ENCODE data around the gene PARD3B.

The PARD3B gene

DNA sequence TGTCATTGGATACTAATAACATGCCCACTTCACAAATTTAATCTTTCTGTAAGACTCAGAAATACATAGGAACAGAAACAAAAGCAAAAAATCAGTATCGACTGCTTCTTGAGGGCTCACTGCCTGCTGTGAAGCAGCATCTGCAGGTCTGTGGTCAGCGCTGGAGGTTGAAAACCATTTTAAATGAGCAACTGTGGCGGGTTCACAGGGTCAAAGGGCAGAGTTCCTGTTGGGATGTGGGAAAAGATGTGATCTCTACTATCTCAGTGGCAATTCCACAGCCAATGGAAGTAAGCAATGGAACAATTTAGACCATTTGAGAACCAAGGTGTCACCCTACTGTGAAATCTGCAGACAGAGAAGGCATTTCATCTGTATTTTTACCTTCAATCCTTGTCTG, 468.3 kb downstream of the PARD3B start:
- DNase-seq (ENCODE audit: low read depth) = no peak

DNA sequence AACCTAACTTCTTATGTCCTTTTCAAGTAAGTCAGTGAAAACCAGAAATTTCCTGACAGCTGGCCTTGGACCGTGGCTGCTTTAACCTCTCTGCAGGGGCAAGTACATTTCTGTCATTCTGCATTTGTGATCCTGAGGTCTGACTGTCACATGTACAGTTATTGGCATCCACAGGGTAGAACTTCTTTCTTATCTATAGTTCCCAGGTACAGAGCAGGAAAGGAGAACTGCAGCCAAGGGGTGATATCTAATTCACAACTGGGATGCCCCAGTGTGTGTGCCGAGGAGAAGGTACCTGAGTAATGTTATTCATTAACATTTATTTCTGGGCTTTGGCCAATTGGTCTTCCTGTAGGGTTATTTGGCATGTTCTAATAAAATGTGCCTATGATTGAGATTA, 468.9 kb downstream of the PARD3B start:
- DNase-seq (ENCODE audit: low read depth) = no peak

DNA sequence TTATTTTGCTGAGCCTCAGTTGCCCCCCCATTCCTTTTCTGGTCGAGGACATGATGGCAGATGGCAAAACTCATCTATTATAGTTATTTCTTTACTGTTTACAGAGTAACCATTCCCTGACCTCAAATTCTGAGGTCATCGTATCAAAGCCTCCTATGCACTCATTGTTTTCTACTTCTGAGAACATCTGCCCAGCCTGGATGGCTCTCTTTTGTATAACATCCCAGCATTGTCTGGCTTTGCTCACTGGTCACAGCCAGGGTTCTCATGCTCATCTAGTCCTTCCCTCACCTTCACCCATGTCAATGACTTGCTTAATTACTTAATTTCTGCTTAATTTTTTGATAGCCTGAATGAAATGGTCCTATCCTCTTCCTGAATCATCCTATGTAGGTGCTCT, 472.1 kb downstream of the PARD3B start:
- DNase-seq (ENCODE audit: low read depth) = no peak

DNA sequence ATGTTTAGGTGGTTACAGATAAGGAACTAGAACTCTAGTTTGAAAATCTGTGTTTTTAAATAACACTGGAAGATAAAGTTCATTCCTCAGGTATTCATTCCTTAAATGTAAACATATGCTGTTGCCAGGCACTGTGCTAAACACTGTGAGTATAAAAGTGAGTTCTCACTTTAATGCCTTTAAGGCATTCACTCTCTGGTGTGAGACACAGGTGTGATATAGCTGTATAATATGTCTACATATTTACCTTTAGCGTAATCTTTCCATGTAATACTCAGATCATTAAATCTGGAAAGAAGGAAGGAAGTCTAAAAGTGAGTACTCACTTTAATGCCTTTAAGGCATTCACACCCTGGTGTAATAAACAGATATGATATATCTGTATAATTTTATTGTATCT, 472.6 kb downstream of the PARD3B start:
- DNase-seq (ENCODE audit: low read depth) = no peak

DNA sequence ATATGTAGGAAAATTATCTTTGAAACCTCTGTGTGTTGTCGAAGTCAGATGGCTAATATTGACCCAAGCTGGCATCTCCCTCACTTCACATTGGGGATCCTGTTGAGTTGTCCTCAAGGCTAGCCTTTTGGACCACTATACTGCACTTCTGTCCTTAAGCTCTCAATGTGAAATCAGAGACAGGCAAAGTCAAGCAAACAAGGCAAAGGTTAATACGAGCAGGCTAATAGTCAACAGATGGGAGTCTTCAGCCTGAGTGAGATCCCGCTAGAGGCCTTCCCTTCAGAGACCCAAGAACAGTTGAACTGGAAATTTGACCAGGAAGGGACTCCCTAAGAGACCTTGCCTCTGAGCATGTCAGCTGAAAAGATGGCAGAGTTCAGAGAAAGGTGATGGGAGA, 475.4 kb downstream of the PARD3B start:
- DNase-seq (ENCODE audit: low read depth) = no peak

DNA sequence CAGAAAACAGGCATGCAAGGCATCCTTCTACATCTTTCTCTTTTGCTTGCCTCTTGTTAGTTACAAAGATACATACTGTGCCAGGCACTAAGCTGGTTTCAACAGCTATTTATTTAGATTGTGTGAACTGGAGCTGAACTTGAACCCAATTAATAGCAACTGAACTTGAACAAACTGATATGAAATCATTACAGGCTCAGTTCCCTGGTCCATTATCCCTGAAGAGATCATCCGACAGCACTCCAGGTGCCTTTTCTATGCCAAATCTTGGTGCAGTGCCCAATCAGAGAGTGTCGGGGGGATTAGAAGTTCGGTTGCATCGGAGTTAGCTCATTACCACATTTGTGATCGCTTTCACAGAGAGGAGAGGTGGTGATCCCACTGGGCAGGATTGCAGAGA, 477.6 kb downstream of the PARD3B start:
- DNase-seq (ENCODE audit: low read depth) = no peak

DNA sequence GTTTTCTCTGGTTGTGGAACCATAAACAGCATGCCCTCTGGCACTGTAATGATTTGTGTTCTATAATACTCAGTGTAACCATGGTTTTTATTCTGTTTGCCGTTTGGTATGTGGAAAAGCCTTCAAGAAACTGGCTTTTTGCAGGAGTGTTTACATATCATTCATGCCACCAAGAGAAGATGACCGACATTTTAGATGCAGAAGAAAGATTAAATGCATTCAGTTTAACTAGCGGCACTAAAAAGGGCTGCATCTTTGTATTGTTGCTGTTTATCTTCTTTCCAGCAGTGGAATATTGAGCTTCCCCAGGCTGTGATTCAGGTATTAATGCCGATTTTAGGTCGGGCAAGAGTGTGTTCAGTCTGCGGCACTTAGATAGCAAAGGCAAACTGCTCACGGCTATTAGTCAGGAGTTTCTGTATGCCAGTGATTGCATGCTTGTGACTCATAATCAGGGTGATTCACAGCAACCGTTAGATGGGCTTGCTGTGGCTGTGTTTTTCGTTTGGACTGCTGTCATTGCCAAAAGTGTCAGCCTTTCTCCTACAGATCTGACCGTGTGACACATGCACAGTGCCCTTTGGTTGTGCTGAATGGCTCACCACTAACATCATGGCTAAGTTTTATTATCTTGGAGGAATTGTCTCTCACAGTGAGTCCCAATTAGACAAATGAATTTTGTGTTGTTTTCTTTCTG, 479.7 kb downstream of the PARD3B start:
- DNase-seq (ENCODE audit: low read depth) = peak; percentile 96

DNA sequence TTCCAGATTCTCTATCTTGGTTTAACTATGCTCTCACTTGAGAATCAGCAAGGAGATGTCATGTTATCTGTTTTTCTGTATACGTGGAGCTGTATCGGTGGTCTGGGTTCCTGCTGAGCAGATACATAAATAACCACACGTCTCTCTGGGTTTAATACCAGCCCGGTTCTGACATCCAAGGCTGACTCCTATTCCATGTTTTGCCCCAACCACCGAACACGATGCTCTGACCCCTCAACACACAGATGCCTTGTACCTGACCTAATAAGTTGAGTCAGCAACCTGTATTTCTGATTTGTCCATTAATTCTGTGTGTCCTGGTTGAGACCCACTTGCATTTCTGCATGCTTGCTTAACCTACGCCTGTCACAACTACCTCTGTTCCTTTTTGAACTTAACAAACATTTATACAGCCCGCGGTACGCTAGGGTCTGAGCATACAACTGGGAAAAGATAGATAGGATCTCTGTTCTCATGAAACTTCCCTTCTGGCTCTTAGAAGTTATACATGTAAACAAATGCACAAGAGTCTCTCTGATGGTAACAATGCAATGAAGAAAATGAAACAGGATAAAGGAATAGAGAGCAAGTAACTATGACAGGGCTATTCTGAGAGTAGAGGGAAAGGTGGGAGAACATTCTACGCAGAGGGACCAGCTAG, 480.4 kb downstream of the PARD3B start:
- DNase-seq (ENCODE audit: low read depth) = no peak

DNA sequence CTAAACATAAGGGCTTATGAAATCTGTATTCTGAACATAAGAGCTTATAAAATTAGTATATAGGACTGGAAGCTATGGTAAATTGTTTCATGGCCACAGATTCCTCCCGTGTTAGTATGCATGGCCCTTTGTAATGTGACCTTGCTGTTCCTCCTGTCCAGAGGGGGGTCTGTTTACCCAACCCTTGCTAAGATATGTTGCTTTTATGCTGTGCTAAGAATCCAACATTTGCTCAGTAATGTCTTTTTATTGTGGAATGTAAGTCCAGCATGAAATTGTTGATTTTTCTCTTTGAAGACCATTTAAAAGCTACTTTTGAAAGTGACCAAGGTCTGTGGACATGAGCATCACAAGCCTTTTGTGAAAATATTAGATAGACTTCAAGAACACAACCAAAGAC, 485.4 kb downstream of the PARD3B start:
- DNase-seq (ENCODE audit: low read depth) = no peak

DNA sequence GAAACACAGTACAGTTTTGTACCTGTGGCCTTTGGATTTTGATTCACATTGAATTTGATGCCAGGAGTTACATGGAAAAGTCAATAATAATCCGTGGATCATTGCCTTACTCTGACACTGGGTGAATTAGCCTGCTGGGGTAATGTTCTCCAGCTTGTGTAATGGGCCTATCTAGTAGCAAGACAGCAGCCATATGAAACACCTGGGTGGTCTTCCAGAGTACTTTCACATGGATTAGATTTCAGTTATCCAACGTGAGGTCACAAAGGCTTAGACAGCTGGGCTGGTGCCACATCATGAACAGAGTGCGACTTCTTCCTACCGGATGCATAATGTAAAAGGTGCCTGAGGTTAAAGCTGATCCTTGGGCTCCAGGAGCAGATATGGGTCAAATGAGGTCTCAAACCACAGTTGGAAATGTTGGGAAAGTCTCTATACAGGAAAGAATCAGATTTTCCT, 486.8 kb downstream of the PARD3B start:
- no peak for DNase-seq (ENCODE audit: low read depth)

DNA sequence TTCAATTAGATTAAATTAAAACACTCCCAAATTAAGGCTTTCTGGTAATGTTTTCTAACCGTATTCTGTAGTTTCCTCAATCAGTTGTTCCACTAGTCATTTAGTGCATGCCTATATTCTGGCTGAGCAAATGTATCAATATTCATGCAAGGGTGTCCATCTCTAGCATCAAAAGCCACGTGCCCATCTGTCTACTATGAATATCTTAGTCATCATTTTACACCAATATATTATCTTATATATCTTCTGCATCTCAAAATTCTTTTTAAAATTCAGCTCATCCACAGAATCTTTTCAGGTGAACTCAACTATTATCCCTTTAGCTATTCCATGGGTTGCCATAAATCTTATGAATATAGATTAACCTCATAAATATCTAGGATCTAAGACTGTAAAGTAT, 488.2 kb downstream of the PARD3B start:
- no peak for DNase-seq (ENCODE audit: low read depth)

DNA sequence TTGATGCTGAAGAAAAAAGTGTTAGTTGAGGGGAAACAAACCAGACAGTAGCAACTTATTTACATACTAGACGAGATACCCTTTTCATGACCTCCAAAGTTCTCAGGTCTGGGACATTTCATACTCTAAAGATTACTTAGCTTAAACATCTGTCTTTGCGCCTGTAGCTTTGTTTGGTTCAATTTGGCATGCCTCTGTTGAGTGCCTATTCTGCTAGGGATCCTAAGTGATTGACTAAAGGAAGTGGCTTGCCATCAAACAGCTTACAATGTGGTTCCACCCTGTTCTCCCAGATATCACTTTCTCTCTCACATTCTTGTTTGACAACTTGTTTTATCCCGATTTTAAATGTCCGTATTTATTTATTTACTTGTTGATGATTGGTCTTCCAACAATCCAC, 488.8 kb downstream of the PARD3B start:
- DNase-seq (ENCODE audit: low read depth) = no peak

DNA sequence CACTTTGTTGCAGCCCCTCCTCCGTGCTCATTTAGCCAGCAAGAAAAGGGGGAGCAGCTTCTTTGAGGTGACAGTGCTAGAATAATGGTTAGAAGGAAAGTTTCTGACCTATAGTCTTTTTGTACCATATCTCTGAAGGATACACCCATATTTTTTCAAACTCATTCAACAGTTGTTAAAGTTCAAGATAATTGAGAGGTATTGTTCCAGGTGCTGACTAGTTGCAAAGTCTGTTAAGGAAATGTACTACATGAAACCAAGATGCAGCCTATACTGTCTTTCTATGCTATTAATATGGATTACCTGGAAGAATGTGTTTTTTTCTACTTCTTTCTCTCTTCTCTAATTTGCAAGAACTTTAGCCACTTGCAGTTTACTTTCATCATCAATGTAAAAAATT, 495.0 kb downstream of the PARD3B start:
- no peak for DNase-seq (ENCODE audit: low read depth)

DNA sequence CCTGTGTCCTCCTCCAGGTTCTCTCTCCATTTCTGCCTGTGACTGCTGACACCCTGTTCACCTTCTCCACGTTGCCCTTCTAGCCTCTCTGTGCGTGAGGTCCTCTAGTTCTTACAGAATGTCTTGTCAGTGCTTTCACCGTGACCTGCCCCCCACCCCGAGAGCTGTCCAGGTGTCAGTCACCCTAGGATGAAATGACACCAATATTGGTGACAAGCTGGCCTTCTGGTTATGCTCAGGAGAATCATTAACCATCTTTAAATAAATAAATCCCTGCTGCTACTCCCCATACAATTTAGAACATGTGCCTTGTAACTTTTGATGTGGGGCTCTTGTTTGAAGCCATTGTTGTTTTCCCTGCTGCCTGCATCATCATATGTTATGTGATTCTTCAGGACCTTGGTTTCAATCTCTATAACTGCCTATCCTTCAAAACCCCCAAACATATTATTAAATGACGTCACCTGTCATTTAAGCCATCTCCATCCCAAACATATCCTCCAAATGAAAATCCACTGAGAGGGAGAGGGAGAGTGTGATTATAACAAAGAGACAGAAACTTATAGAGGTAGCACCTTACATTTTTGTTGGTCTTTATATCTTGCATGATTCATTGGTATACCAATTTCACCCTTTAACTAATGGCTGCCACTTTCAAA, 496.3 kb downstream of the PARD3B start:
- no peak for DNase-seq (ENCODE audit: low read depth)

DNA sequence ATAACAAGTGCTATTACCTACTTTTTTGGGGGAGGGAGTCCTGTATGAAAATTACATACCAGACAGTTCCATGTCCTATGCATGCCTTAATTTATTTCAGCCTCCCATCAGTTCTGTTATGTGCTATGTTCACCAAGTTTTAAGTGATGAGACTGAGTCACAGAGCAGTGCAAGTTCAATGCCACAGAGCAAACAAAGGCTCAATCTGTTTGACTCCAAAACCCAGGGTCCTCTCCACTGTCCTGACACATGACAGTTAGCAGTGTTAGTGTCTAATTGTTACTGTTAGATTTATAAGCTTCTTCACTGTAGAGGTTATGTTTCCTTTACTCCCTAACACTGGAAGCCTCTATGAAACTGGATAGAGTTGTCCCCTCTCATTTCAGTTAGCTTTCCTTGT, 498.0 kb downstream of the PARD3B start:
- no peak for DNase-seq (ENCODE audit: low read depth)

DNA sequence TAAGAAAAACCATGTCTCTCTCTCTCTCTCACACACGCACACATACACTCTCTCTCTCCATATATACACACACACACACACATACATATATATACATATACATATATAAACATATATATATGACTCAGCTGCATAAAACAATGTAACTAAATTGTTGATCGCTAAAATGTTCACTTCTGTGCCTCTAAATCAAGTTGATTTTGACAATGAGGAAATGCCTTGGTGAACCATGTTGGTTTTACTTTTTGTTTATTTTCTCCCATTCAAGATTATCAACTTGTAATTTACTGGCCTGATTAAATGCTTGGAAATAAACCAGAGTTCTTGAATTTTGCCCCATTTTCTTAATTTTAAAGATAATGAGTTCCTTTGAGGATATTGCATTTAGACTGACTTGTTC, 500.4 kb downstream of the PARD3B start:
- no peak for DNase-seq (ENCODE audit: low read depth)

DNA sequence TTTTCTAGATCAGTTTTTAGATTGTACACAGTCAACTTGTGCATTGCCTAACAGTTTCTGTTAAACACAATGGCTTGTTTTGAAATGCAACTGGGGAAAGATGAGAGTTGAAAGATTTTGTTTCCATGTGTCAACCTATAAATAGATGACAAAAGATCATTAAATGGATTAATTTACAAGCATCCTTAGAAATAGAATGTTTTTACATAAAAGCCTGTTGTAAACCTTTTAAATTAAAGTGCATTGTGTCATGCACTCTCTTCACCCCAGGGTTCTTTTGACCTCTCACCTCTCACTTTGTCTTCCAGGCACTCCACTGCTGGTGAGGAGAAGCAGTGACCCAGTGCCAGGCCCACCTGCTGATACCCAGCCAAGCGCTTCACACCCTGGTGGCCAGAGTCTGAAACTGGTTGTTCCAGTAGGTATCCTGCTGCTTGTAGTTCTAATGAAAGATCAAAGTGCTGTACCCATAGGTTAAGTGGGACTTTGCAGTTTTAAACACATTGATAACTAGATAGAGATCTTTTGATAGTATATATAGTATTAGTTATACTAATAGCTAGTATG, 502.1 kb downstream of the PARD3B start:
- DNase-seq (ENCODE audit: low read depth) = no peak

DNA sequence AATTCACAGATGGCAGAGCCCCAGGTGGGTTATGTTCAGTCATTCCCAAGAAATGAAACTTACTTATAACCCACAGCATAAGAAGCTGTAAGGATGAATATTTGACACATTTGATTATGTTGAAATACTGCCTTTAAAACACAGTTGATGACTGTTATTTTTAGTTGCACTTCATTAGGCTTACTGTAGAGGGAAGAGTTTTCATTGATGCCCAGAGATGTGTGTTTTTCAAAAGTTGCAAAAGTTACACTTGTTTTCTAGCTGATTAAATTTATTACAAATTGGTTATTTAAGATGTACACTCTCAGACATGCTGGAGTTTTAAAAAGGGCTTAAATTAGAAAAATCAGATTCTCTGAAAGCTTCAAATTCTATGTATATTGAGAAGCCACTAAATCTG, 506.1 kb downstream of the PARD3B start:
- no peak for DNase-seq (ENCODE audit: low read depth)

DNA sequence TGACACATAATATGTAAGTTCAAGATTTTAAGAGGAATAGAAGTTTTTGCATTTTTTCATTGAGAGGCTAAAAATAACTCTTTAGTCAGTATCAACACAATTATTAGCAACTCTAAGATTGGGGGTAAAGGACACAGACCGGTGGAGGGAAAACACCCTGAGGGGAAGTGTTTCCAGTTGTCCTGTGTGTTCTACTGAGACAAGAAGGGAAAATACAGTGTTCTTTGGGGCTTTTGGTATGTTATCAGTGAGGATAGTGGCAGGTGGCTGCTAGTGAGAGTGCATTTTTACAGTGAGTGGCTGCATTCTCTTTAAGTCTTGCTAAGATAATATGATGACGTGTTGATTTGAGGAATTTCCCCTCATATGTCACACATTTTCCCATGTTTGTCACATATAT, 507.5 kb downstream of the PARD3B start:
- DNase-seq (ENCODE audit: low read depth) = no peak

DNA sequence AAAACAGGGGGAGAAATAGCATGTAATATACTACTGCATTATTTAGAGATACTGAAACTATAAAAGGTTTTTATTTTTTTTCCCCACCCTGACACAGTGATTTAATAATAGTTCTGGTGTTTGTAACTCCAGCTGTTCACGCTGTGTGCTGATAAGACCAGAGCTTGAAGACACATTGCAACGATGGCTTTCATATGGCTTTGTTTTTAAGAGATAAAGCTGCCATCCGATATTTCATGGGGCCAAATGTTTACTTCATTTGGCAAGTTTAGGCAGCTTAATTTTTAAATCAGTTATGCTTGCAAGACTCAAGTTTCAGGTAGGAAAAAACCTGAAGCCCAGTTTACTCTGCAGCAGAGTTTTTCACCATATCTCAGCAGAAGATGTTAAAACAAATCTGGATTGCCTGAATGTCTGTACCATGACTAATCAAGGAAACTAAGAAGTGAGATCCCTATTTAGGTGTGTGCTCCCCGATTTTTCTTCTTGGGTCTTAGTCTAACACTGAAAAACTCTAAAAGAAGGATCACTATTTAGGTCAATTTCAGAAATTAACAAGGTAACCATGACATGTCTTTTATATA, 508.6 kb downstream of the PARD3B start:
- DNase-seq (ENCODE audit: low read depth) = no peak

DNA sequence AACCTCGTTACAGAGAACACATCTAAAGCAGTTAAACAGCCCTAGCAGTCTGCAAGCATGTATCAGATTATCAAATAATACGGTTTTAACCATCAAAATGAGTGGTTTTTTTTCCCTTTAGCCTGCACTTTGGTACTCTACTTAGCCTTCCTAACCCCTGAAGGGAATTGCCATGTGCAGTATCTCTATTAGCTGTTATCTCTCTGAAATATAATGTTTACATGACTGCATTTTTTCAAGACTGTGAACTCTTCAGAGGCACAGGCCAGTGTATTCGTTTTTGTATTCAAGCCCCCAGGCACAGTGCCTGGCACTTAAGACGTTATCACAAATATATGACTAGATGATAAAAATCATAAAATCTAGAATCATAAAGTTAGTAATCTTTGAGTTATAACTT, 509.5 kb downstream of the PARD3B start:
- no peak for DNase-seq (ENCODE audit: low read depth)

DNA sequence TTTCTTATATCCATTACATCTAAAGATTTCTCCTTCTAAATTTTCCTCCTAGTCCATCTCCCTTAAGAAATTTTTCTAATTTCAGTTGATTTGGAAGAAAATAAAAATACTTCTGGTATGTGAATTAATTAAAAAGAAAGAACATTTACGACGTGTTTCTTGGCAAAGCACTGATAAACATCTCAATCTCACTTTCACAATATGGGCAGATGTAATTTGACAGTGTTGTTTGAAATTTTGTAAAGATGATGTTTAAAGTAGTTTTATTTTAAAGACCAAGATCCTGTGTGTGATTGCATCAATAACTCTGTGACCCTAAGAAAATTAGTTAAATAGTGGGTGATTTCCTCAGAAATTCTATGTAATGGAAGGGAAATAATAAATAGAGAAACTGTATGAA, 510.0 kb downstream of the PARD3B start:
- no peak for DNase-seq (ENCODE audit: low read depth)

DNA sequence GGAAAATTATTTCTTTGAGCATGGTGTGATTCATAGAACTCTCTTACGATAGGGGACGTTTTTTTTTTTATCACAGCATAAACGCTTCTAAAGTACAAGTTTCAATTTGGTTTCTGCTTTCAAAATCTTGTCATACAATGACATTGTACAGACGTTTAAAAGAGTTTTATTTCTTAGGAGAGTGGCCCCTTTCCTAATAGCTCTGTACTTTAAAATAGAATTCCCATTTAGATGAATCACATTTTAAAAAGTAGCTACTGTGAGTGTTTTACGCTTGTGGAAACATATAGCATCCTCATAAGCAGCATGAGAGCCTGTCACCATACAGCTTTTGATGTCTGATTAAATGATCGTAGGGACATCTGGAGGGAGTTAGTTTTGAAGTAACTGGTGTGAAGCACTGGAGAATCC, 510.9 kb downstream of the PARD3B start:
- DNase-seq (ENCODE audit: low read depth) = no peak

All from GM04503 (cell line).